SK-N-SH (cell line): ENCODE measurements around the gene IFITM5. TPM values are rescaled to one million over a fixed set of nuclear protein-coding genes. Genes with fewer than 3 reads are reported as not detected.

Experiments
- CTCF ChIA-PET: fragments of 300-600, 350-600 bp; formaldehyde crosslinking; extraction: SDS; loops from one replicate; lab custom pipeline; 2021; lab: Yijun Ruan, JAX
- POLR2A ChIA-PET: fragments of 350-600 bp; sonication (Branson Sonifier 250); formaldehyde crosslinking; extraction: SDS; loops from one replicate; lab custom pipeline; 2020; ENCODE audit warnings: antibody characterized with exemption, inconsistent platforms; lab: Yijun Ruan, JAX
- DNase-seq: peaks from one replicate; pipeline ENCODE4 v3.0.0; 2012
- H2AFZ ChIP-seq: fragments of 200-600 bp; sonication (generic); 2 replicates; pipeline ENCODE4 v1.8.1; 2016; ENCODE audit warnings: antibody characterized with exemption, mild to moderate bottlenecking, low read depth
- H3F3A ChIP-seq: fragments of 200-600 bp; sonication (generic); replicated peaks from 2 replicates; pipeline ENCODE3; 2016; ENCODE audit warnings: antibody characterized with exemption, mild to moderate bottlenecking; ENCODE audit not compliant: insufficient read depth
- H3K27ac ChIP-seq, 2 experiments: fragments of 200-500 bp in 1 of 2; fragments of 200-600 bp in 1 of 2; sonication (Bioruptor generic) in 1 of 2; sonication (generic), shearing (Covaris generic) in 1 of 2; 2 replicates each; pipeline versions ENCODE4 v1.5.1 to v1.6.1; 2014 to 2016; ENCODE audit warnings: low read depth in 2 of 2, inconsistent platforms in 1 of 2, low read length in 1 of 2, mild to moderate bottlenecking in 1 of 2, mixed read lengths in 1 of 2
- H3K27me3 ChIP-seq: fragments of 200-600 bp; sonication (generic), shearing (Covaris generic); 2 replicates; pipeline ENCODE4 v1.6.1; 2016; ENCODE audit warnings: mixed run types; ENCODE audit not compliant: insufficient read depth
- H3K36me3 ChIP-seq, 2 experiments: fragments of 200-500 bp in 1 of 2; fragments of 200-600 bp in 1 of 2; sonication (Bioruptor generic) in 1 of 2; sonication (generic) in 1 of 2; replicated peaks in 1 of 2; 2 replicates each; pipeline versions ENCODE3 to v1.5.1; 2014 to 2016; ENCODE audit warnings: low read length in 1 of 2, mild to moderate bottlenecking in 1 of 2; ENCODE audit not compliant: insufficient read depth in 2 of 2, control insufficient read depth in 1 of 2
- H3K4me1 ChIP-seq, 2 experiments: fragments of 200-500 bp in 1 of 2; fragments of 200-600 bp in 1 of 2; sonication (Bioruptor generic) in 1 of 2; sonication (generic), shearing (Covaris generic) in 1 of 2; 2 replicates each; pipeline versions ENCODE4 v1.5.1 to v1.6.1; 2014 to 2016; ENCODE audit warnings: low read depth in 1 of 2, low read length in 1 of 2, mixed run types in 1 of 2; ENCODE audit not compliant: insufficient read depth in 2 of 2, control insufficient read depth in 1 of 2
- H3K4me2 ChIP-seq: fragments of 200-600 bp; sonication (generic), shearing (Covaris generic); 2 replicates; pipeline ENCODE4 v1.6.1; 2017; ENCODE audit warnings: mixed run types
- H3K4me3 ChIP-seq, 2 experiments: fragments of 200-500 bp in 1 of 2; fragments of 200-600 bp in 1 of 2; sonication (Bioruptor generic) in 1 of 2; sonication (generic), shearing (Covaris generic) in 1 of 2; 2 replicates each; pipeline versions ENCODE4 v1.5.1 to v1.8.1; 2014 to 2016; ENCODE audit warnings: low read depth in 2 of 2, inconsistent platforms in 1 of 2, low read length in 1 of 2, mild to moderate bottlenecking in 1 of 2, mixed read lengths in 1 of 2, moderate library complexity in 1 of 2
- H3K79me2 ChIP-seq: fragments of 200-600 bp; sonication (generic); 2 replicates; pipeline ENCODE4 v1.8.1; 2017; ENCODE audit warnings: mild to moderate bottlenecking; ENCODE audit not compliant: insufficient read depth
- H3K9ac ChIP-seq: fragments of 200-600 bp; sonication (generic); 2 replicates; pipeline ENCODE4 v1.6.1; 2017; ENCODE audit warnings: mixed run types
- H3K9me2 ChIP-seq: fragments of 200-600 bp; sonication (generic); 2 replicates; pipeline ENCODE4 v1.6.1; 2017; ENCODE audit warnings: mixed run types
- H3K9me3 ChIP-seq: fragments of 200-600 bp; sonication (generic); 2 replicates; pipeline ENCODE4 v1.6.1; 2017; ENCODE audit warnings: mixed run types, mild to moderate bottlenecking, moderate library complexity
- H4K20me1 ChIP-seq: fragments of 200-600 bp; sonication (generic); 2 replicates; pipeline ENCODE4 v1.6.1; 2017; ENCODE audit warnings: mild to moderate bottlenecking, mixed run types; ENCODE audit not compliant: insufficient read depth
- EP300 ChIP-seq, 2 experiments: IDR thresholded peaks; 2 replicates each; pipeline versions ENCODE4 v1.4.0 to v1.6.1; 2012; ENCODE audit warnings: borderline replicate concordance in 1 of 2, low read depth in 1 of 2, low read length in 1 of 2
- EZH2phosphoT487 ChIP-seq: fragments of 200-600 bp; sonication (generic); IDR thresholded peaks from 2 replicates; pipeline ENCODE4 v1.6.1; 2017; ENCODE audit warnings: low read depth, mixed run types, mild to moderate bottlenecking, antibody characterized with exemption, moderate library complexity, borderline replicate concordance
- FOSL2 ChIP-seq: IDR thresholded peaks from 2 replicates; pipeline ENCODE4 v1.4.0; 2012; ENCODE audit warnings: low read depth, mild to moderate bottlenecking, moderate library complexity, borderline replicate concordance
- FOXJ3 ChIP-seq: sonication (generic); formaldehyde crosslinking; IDR thresholded peaks from 2 replicates; pipeline ENCODE4 v1.5.1; 2020; ENCODE audit warnings: mild to moderate bottlenecking, missing genetic modification reagents
- GABPA ChIP-seq: IDR thresholded peaks from 2 replicates; pipeline ENCODE4 v1.4.0; 2012; ENCODE audit warnings: low read depth, mild to moderate bottlenecking
- GATA2 ChIP-seq: sonication (generic); formaldehyde crosslinking; IDR thresholded peaks from 2 replicates; pipeline ENCODE4 v1.5.0; 2020; ENCODE audit warnings: mild to moderate bottlenecking, missing genetic modification reagents
- MEF2A ChIP-seq: IDR thresholded peaks from 2 replicates; pipeline ENCODE4 v1.4.0; 2012; ENCODE audit warnings: low read depth, borderline replicate concordance
- NFIC ChIP-seq: IDR thresholded peaks from 2 replicates; pipeline ENCODE4 v1.4.0; 2012; ENCODE audit warnings: borderline replicate concordance
- RAD21 ChIP-seq: IDR thresholded peaks from 2 replicates; pipeline ENCODE4 v1.6.1; 2012; ENCODE audit warnings: mild to moderate bottlenecking, low read length
- RCOR1 ChIP-seq: fragments of 150-350 bp; IDR thresholded peaks from 2 replicates; pipeline ENCODE4 v1.6.1; 2017; ENCODE audit warnings: antibody characterized with exemption, low read length
- RFX5 ChIP-seq: IDR thresholded peaks from 2 replicates; pipeline ENCODE4 v1.6.1; 2012; ENCODE audit warnings: mild to moderate bottlenecking, improper control_type of control experiment, low read length
- RXRA ChIP-seq: IDR thresholded peaks from 2 replicates; pipeline ENCODE4 v1.4.0; 2012; ENCODE audit warnings: low read depth, mild to moderate bottlenecking, borderline replicate concordance
- SIN3A ChIP-seq: IDR thresholded peaks from 2 replicates; pipeline ENCODE4 v1.6.1; 2012; ENCODE audit warnings: low read depth, mild to moderate bottlenecking, low read length, moderate library complexity, borderline replicate concordance
- TCF12 ChIP-seq: IDR thresholded peaks from 2 replicates; pipeline ENCODE4 v1.4.0; 2012
- TEAD4 ChIP-seq: IDR thresholded peaks from 2 replicates; pipeline ENCODE4 v1.4.0; 2012; ENCODE audit warnings: mild to moderate bottlenecking, borderline replicate concordance; ENCODE audit not compliant: insufficient read depth
- whole genome bisulfite sequencing: methylation state at CpG from one replicate; pipeline ENCODE4 v1.1.6; 2017; ENCODE audit warnings: low lambda C conversion rate; 5-methylcytosine and 5-hydroxymethylcytosine counted together
- polyA plus RNA-seq, 3 experiments: library from polyadenylated mRNA; depleted of rRNA; stranded (reverse); fragments of >200 nt; gene quantifications; 2 replicates each; pipeline ENCODE4 v1.2.3, GENCODE V29; 2012
- TF ChIP-seq, protein P1 (sequence below): fragments of 150-350 bp; IDR thresholded peaks from 2 replicates; pipeline ENCODE4 v1.6.1; 2017; ENCODE audit warnings: antibody characterized with exemption, low read length, low read depth, borderline replicate concordance
- TF ChIP-seq, protein P2 (sequence below): IDR thresholded peaks from 2 replicates; pipeline ENCODE4 v1.6.1; 2012; ENCODE audit warnings: mild to moderate bottlenecking, low read depth, low read length, moderate library complexity

IFITM5 gene
- polyA plus RNA-seq, 1 of the 3 experiments (the other 2 are of a cell fraction): not detected

- peaks cover 4% of the 10 kb centered on the region for H3F3A ChIP-seq
- POLR2A ChIA-PET: interaction anchor here (0.5 kb wide), 1 partner anchor 197 kb away, joined by 3 read pairs; no protein-coding TSS in a partner anchor
- no peak overlapping the region for H3K4me3 ChIP-seq
- no peaks in the 10 kb centered on the region for H3K9me3 ChIP-seq
- H3K36me3 ChIP-seq: no peaks in the 10 kb centered on the region
- H3K27ac ChIP-seq: no peak overlapping the region
- DNase-seq: peak; percentile 43
- no peak overlapping the region for H3K4me2 ChIP-seq
- H3K27me3 ChIP-seq: no peaks in the 10 kb centered on the region
- H3K4me1 ChIP-seq: peaks cover 4 to 9% of the 10 kb centered on the region in 2 experiments; a peak in 2 of 4 replicates
- CTCF ChIA-PET: interaction anchor here (0.9 to 1.9 kb wide), 4 partner anchors 11 to 202 kb away, joined by 4 to 20 read pairs (median 6); no protein-coding TSS in a partner anchor
- no peak overlapping the region for H2AFZ ChIP-seq
- TF ChIP-seq GABPA (no peak), RFX5 (no peak), TCF12 (no peak), RCOR1 (no peak), EP300 (IDR thresholded peaks at IDR 0.05; ENCODE audit: borderline replicate concordance in 1 of 2, low read depth in 1 of 2, low read length in 1 of 2) (no peak), RXRA (no peak), SIN3A (no peak), MEF2A (no peak), EZH2phosphoT487 (no peak), FOXJ3 (CRISPR knock-in tag) (no peak), TEAD4 (no peak), GATA2 (CRISPR knock-in tag) (no peak), FOSL2 (no peak), NFIC (no peak), RAD21 (no peak)
- TF ChIP-seq, protein P1, sequence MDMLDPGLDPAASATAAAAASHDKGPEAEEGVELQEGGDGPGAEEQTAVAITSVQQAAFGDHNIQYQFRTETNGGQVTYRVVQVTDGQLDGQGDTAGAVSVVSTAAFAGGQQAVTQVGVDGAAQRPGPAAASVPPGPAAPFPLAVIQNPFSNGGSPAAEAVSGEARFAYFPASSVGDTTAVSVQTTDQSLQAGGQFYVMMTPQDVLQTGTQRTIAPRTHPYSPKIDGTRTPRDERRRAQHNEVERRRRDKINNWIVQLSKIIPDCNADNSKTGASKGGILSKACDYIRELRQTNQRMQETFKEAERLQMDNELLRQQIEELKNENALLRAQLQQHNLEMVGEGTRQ: no peak
- TF ChIP-seq, protein P2, sequence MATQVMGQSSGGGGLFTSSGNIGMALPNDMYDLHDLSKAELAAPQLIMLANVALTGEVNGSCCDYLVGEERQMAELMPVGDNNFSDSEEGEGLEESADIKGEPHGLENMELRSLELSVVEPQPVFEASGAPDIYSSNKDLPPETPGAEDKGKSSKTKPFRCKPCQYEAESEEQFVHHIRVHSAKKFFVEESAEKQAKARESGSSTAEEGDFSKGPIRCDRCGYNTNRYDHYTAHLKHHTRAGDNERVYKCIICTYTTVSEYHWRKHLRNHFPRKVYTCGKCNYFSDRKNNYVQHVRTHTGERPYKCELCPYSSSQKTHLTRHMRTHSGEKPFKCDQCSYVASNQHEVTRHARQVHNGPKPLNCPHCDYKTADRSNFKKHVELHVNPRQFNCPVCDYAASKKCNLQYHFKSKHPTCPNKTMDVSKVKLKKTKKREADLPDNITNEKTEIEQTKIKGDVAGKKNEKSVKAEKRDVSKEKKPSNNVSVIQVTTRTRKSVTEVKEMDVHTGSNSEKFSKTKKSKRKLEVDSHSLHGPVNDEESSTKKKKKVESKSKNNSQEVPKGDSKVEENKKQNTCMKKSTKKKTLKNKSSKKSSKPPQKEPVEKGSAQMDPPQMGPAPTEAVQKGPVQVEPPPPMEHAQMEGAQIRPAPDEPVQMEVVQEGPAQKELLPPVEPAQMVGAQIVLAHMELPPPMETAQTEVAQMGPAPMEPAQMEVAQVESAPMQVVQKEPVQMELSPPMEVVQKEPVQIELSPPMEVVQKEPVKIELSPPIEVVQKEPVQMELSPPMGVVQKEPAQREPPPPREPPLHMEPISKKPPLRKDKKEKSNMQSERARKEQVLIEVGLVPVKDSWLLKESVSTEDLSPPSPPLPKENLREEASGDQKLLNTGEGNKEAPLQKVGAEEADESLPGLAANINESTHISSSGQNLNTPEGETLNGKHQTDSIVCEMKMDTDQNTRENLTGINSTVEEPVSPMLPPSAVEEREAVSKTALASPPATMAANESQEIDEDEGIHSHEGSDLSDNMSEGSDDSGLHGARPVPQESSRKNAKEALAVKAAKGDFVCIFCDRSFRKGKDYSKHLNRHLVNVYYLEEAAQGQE: no peak
- peaks cover 8% of the 10 kb centered on the region; the same call in 1 of the 2 replicates for H3K79me2 ChIP-seq
- 73% methylated on average over 40 of the region's 64 CpGs for WGBS
- H4K20me1 ChIP-seq: no peaks in the 10 kb centered on the region
- H3K9ac ChIP-seq: no peak overlapping the region
- H3K9me2 ChIP-seq: no peaks in the 10 kb centered on the region
Observed at GRCh38 chr11:316031-316701, 16.8 kb upstream of the IFITM5 start.
